Epithelial cell of esophagus (primary cell): Measurements from ENCODE around the gene CEACAM18.

Source experiments
- DNase-seq: peaks from one replicate; pipeline ENCODE4 v3.0.0; 2010; ENCODE audit warnings: low read depth
- H3K4me3 ChIP-seq: 2 replicates; pipeline ENCODE4 v1.5.1; 2011; ENCODE audit warnings: mild to moderate bottlenecking, low read length, control low read depth
- CTCF ChIP-seq: IDR thresholded peaks from 2 replicates; pipeline ENCODE4 v1.5.1; 2011; ENCODE audit warnings: low read depth, mild to moderate bottlenecking, low read length, control low read depth, inconsistent platforms; ENCODE audit not compliant: insufficient read depth; ENCODE audit errors: missing control alignments

Gene CEACAM18

GRCh38 chr19:51478381-51479234 lies at the start of gene CEACAM18:
Gene CEACAM18 (plus strand): TSS chr19:51478539.
- TF ChIP-seq CTCF = no peak
- no peak for DNase-seq
- H3K4me3 ChIP-seq = no peak within 1 kb of the TSS

GRCh38 chr19:51430221-51430620 lies 48.1 kb upstream of the CEACAM18 start:
- no peak overlapping the region for H3K4me3 ChIP-seq
- TF ChIP-seq CTCF = no peak
- DNase-seq = no peak

- TF ChIP-seq CTCF = no peak
- no peak for DNase-seq
- H3K4me3 ChIP-seq = no peak overlapping the region
These were observed 47.2 kb upstream of the CEACAM18 start for GRCh38 chr19:51431124-51431523.

GRCh38 chr19:51433043-51433442 lies 45.3 kb upstream of the CEACAM18 start:
- DNase-seq = no peak
- no peak for TF ChIP-seq CTCF
- H3K4me3 ChIP-seq = no peak overlapping the region

- DNase-seq = no peak
- no peak for TF ChIP-seq CTCF
- no peak overlapping the region for H3K4me3 ChIP-seq
These were observed 43.9 kb upstream of the CEACAM18 start for GRCh38 chr19:51434456-51434855.

GRCh38 chr19:51439021-51439465 lies 39.3 kb upstream of the CEACAM18 start:
- H3K4me3 ChIP-seq = no peak overlapping the region
- DNase-seq = peak; percentile 15
- TF ChIP-seq CTCF = peak; percentile 11

- no peak for DNase-seq
- TF ChIP-seq CTCF = no peak
These were observed 38.3 kb upstream of the CEACAM18 start for GRCh38 chr19:51440052-51440451.

More at GRCh38 chr19:51440052-51440451, 38.3 kb upstream of the CEACAM18 start:
- no peak overlapping the region for H3K4me3 ChIP-seq
